Stimulated activated CD4-positive, alpha-beta T cell treated with anti-CD3 and anti-CD28 coated beads, Interleukin-15, amount 100 ng/mL, for 48 hours (primary cell): ENCODE data around the gene HTT.
"Not testable (repeated sequence)": the region's sequence is repeated elsewhere in the genome, so short reads cannot be mapped to it uniquely, and the experiment has no call there.

Experiments
- DNase-seq, 2 donors: peaks; one replicate each; pipeline ENCODE4 v3.0.0-alpha.2; 2020; ENCODE audit warnings: low read depth in 2 of 2

HTT gene

GRCh38 chr4:3046162-3046561, 28.3 kb upstream of the HTT start:
- no peak for DNase-seq

- DNase-seq: no peak
These were observed 27.9 kb upstream of the HTT start for GRCh38 chr4:3046623-3047022.

- peak; percentile 71 to 73 for DNase-seq
These were observed 26.8 kb upstream of the HTT start for GRCh38 chr4:3047464-3048286.

GRCh38 chr4:3051141-3051897, 23.2 kb upstream of the HTT start:
- DNase-seq: not testable (repeated sequence)

- no peak for DNase-seq
These were observed 20.2 kb upstream of the HTT start for GRCh38 chr4:3054169-3054759.

GRCh38 chr4:3059943-3060342, 14.5 kb upstream of the HTT start:
- DNase-seq: no peak

GRCh38 chr4:3060946-3061345, 13.5 kb upstream of the HTT start:
- DNase-seq: no peak

- no peak for DNase-seq
These were observed 12.0 kb upstream of the HTT start for GRCh38 chr4:3062471-3062870.

GRCh38 chr4:3065551-3065950, 8.9 kb upstream of the HTT start:
- no peak for DNase-seq

- DNase-seq: no peak
These were observed 7.6 kb upstream of the HTT start for GRCh38 chr4:3066836-3067400.

- DNase-seq: no peak
These were observed 6.9 kb upstream of the HTT start for GRCh38 chr4:3067473-3068001.

GRCh38 chr4:3069661-3070199, 4.8 kb upstream of the HTT start:
- DNase-seq: no peak

GRCh38 chr4:3070709-3071500, 3.6 kb upstream of the HTT start:
- DNase-seq: no peak

- DNase-seq: no peak
These were observed 2.7 kb upstream of the HTT start for GRCh38 chr4:3071811-3072210.

GRCh38 chr4:3073158-3074077, 1.1 kb upstream of the HTT start:
- no peak for DNase-seq

- DNase-seq: peak; percentile 25 to 35
These were observed 568 bp downstream of the HTT start for GRCh38 chr4:3074846-3075651.

GRCh38 chr4:3075652-3075981, 1.1 kb downstream of the HTT start:
- DNase-seq: no peak

- no peak for DNase-seq
These were observed 3.3 kb downstream of the HTT start for GRCh38 chr4:3077796-3078195.

- no peak for DNase-seq
These were observed 5.2 kb downstream of the HTT start for GRCh38 chr4:3079694-3080123.
